Esophagus squamous epithelium (tissue), 5 donors: ENCODE results near the gene C12orf50. TPM values are rescaled to one million over a fixed set of nuclear protein-coding genes. Genes with fewer than 3 reads are reported as not detected.

Experiments
- DNase-seq: peaks from one replicate; lab custom pipeline; 2025; lab: John Stamatoyannopoulos, UW
- H3K27ac ChIP-seq, 4 donors: fragments of 200-600 bp; sonication (generic); one replicate each; pipeline ENCODE4 v1.5.1; 2016 to 2019; ENCODE audit warnings: mild to moderate bottlenecking in 1 of 4
- H3K27me3 ChIP-seq, 4 donors: fragments of 200-600 bp; sonication (generic); 1 replicate in 3 of 4; 2 replicates in 1 of 4; pipeline versions ENCODE4 v1.5.1 to v1.6.0; 2017 to 2021; ENCODE audit warnings: antibody characterized with exemption in 1 of 4
- H3K36me3 ChIP-seq, 3 donors: fragments of 200-600 bp; sonication (generic); one replicate each; pipeline ENCODE4 v1.5.1; 2016 to 2019
- H3K4me1 ChIP-seq, 3 donors: fragments of 200-600 bp; sonication (generic); one replicate each; pipeline ENCODE4 v1.5.1; 2017 to 2019
- H3K4me3 ChIP-seq, 4 donors: fragments of 200-600 bp; sonication (generic); 1 replicate in 3 of 4; 2 replicates in 1 of 4; pipeline ENCODE4 v1.5.1; 2016 to 2019; ENCODE audit warnings: mild to moderate bottlenecking in 2 of 4, moderate library complexity in 1 of 4
- H3K9me3 ChIP-seq, 3 donors: fragments of 200-600 bp; sonication (generic); one replicate each; pipeline ENCODE4 v1.5.1; 2016 to 2019
- CTCF ChIP-seq, 6 experiments: fragments of 450-650 bp in 4 of 6; fragments of 200-600 bp in 2 of 6; sonication (generic) in 2 of 6; IDR thresholded peaks; one replicate each; pipeline ENCODE4 v1.5.1; 2016 to 2019; ENCODE audit warnings: antibody characterized with exemption in 6 of 6, mild to moderate bottlenecking in 4 of 6, moderate library complexity in 4 of 6
- POLR2A ChIP-seq, 4 donors: fragments of 450-650 bp; IDR thresholded peaks; one replicate each; pipeline ENCODE4 v1.6.1; 2017; ENCODE audit warnings: antibody characterized with exemption in 4 of 4, mild to moderate bottlenecking in 4 of 4, moderate library complexity in 3 of 4
- WGBS, 2 donors: methylation state at CpG; one replicate each; pipeline ENCODE4 v1.1.5; 2018; 5-methylcytosine and 5-hydroxymethylcytosine counted together
- intact Hi-C: fragments of 100-400 bp; cut with DNase I; formaldehyde crosslinking; loops from one replicate; pipeline ENCODE4 v1.15.0; 2022
- total RNA-seq, 4 donors: library from RNA; depleted of rRNA; stranded (reverse); fragments of >200 nt; gene quantifications; one replicate each; pipeline ENCODE4 v1.1.0, GENCODE V29; 2016
- donor health status: DM: yes; HTN: yes; CAD: no.

C12orf50 gene, protein sequence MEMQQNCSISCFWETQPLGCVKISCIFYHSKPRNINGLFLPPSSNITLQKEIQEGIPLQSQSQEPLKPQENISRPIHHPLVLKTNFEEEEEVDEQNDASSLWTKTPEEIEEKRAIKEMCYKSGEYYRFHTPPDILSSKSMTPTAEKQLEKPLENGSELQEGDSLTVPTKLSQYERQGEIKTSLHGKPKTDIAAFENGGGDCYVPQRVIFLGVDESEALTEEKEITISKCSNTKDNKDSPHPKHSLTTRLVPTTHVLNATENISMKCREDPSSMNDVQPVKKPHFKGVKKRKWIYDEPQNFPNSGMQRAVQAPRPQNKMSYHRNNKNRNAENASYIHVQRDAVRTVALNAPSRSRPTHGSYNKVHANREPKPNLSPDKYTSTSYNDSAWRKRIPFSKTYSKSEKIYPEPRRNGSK
- total RNA-seq = not detected

DNA sequence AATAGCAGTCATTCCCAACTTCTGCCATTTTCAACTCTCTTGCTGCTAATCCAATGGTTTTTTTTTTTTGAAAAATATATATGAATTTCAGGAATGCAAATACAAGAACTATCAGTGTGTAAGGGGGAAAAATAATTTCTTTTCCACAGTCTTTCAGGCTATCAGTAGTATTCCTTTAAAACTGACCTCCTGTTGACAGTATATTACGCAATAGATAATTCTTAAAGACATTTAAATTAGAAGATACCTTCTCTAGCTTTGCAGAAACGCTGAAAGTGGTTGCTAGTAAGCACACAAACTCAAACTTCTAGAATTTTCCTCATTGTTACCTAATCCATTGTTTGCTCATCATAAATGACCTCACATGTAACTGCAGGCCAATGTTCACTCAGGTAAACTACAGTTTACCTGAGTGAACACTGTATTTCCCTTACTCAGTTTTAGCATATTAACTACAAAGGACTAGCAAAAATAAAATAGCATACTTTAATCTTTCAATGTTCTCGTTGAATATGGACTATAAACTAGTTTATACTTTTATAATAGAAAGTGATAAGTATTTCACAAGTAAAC lies at the start of gene C12orf50:
Gene C12orf50, minus strand, starts transcription at position 309 of the 573 bp plus-strand sequence. CDS start 2,439 bp downstream, outside the sequence.
- H3K27ac ChIP-seq = no peak within 1 kb of the TSS
- intact Hi-C loops = no loop called here
- no peaks in the 10 kb centered on the region for H3K9me3 ChIP-seq
- 46% methylated on average over 3 of the region's 3 CpGs for WGBS, 2 donors
- no peaks in the 10 kb centered on the region for H3K4me1 ChIP-seq
- no peaks in the 10 kb centered on the region for H3K36me3 ChIP-seq
- DNase-seq = no peak
- TF ChIP-seq POLR2A (IDR thresholded peaks at IDR 0.05) (no peak), CTCF (IDR thresholded peaks at IDR 0.05) (no peak)
- H3K27me3 ChIP-seq = no peaks in the 10 kb centered on the region
- no peak within 1 kb of the TSS for H3K4me3 ChIP-seq

DNA sequence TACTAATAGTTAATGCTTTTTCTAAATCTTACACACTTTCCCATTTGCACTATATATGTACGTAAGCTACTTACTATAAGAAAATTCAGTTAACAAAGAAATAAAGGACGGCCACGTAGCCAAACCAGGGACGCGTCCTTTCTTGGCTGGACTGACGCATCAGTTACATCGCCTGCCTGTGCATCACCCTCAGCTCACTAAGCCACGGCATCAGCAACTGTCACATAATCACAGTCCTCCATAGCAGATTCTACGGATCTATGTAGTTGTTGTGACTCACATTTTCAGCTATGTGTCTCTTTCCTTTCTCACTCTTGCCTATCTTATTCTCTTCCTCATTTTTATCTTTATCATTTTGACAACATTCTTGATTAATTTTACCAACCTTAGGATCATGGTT lies 38.1 kb upstream of the C12orf50 start:
- intact Hi-C loops = no loop called here
- TF ChIP-seq CTCF (IDR thresholded peaks at IDR 0.05) (no peak), POLR2A (IDR thresholded peaks at IDR 0.05) (no peak)
- no peak overlapping the region for H3K27ac ChIP-seq
- 90 to 95% methylated on average over 9 of the region's 9 CpGs for WGBS, 2 donors
- DNase-seq = no peak
- no peaks in the 10 kb centered on the region for H3K27me3 ChIP-seq
- H3K4me3 ChIP-seq = no peak overlapping the region
- H3K9me3 ChIP-seq = no peaks in the 10 kb centered on the region
- peaks cover 0 to 14% (median 0%) of the 10 kb centered on the region in 3 donors for H3K36me3 ChIP-seq
- H3K4me1 ChIP-seq = no peaks in the 10 kb centered on the region

DNA sequence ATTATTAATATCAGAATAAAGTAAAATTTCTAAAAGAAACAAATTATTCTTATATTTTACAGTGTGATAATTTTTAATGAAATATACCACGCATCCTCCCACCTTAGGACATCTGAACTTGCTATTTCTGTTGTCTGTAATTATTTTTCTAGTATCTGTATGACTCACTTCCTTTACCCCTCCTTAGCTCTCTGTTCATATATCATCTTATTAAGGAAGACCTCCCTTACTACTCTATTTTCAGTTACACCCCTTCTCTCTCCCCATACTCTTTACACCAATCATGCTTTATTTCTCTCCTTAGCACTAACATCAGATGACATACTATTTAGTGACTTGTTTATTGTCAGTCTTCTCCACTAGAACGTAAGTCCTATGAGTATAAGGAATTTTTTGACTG lies 34.2 kb upstream of the C12orf50 start:
- Histone ChIP-seq H3K36me3 (peaks cover 0 to 20% (median 3%) of the 10 kb centered on the region in 3 donors), H3K4me1 (no peaks in the 10 kb centered on the region), H3K4me3 (no peak overlapping the region), H3K27ac (no peak overlapping the region), H3K9me3 (no peaks in the 10 kb centered on the region), H3K27me3 (no peaks in the 10 kb centered on the region)
- 72 to 94% methylated on average over 2 of the region's 2 CpGs for WGBS, 2 donors
- intact Hi-C loops = no loop called here
- TF ChIP-seq POLR2A (IDR thresholded peaks at IDR 0.05) = no peak
- no peak for TF ChIP-seq CTCF (IDR thresholded peaks at IDR 0.05)
- no peak for DNase-seq

DNA sequence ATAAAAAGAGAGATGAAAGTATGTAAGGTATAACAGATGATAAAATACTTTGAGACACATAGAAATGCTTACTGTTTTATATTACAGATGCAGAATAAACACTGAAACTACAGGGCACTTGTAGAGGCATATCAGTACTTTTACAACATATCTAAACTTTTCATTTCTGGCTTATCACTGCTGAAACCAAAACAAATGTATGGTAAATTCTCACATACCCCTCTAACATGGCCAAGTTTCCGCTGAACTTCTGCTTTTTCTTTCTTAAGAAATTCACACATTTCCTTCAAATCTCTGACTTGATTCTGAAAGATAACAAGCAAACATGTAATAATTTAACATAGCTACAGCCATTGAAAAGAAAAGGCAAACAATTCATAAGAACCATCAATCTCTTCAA lies 33.3 kb upstream of the C12orf50 start:
- Histone ChIP-seq H3K27me3 (no peaks in the 10 kb centered on the region), H3K9me3 (no peaks in the 10 kb centered on the region), H3K4me3 (no peak overlapping the region), H3K36me3 (peaks cover 0 to 29% (median 3%) of the 10 kb centered on the region in 3 donors), H3K27ac (no peak overlapping the region), H3K4me1 (no peaks in the 10 kb centered on the region)
- DNase-seq = no peak
- TF ChIP-seq POLR2A (IDR thresholded peaks at IDR 0.05) (no peak), CTCF (IDR thresholded peaks at IDR 0.05) (no peak)
- WGBS, 2 donors = 82 to 94% methylated on average over 1 of the region's 1 CpG
- intact Hi-C loops = no loop called here

GRCh38 chr12:88058719-88059077 lies 29.5 kb upstream of the C12orf50 start:
- intact Hi-C loops = no loop called here
- DNase-seq = no peak
- peaks cover 0 to 45% (median 3%) of the 10 kb centered on the region in 3 donors for H3K36me3 ChIP-seq
- WGBS, 2 donors = 94 to 100% methylated on average over 1 of the region's 1 CpG
- TF ChIP-seq POLR2A (IDR thresholded peaks at IDR 0.05) (no peak), CTCF (IDR thresholded peaks at IDR 0.05) (no peak)
- H3K9me3 ChIP-seq = no peaks in the 10 kb centered on the region
- no peak overlapping the region for H3K4me3 ChIP-seq
- H3K27me3 ChIP-seq = no peaks in the 10 kb centered on the region
- H3K4me1 ChIP-seq = no peaks in the 10 kb centered on the region
- no peak overlapping the region for H3K27ac ChIP-seq
